Testis (tissue), 3 donors: Measurements from ENCODE around the gene DCXR. TPM values are rescaled to one million over a fixed set of nuclear protein-coding genes. Genes with fewer than 3 reads are reported as not detected.

ENCODE experiments used
- DNase-seq: peaks from one replicate; pipeline ENCODE4 v3.0.0-alpha.2; 2019
- H3K27ac ChIP-seq, 2 donors: fragments of 200-600 bp; sonication (generic); one replicate each; pipeline ENCODE4 v1.5.1; 2019
- H3K27me3 ChIP-seq: fragments of 200-600 bp; sonication (generic); one replicate; pipeline ENCODE4 v1.5.1; 2019
- H3K36me3 ChIP-seq: fragments of 200-600 bp; sonication (generic); one replicate; pipeline ENCODE4 v1.5.1; 2017; ENCODE audit warnings: low read depth; ENCODE audit errors: missing control alignments
- H3K4me1 ChIP-seq: fragments of 200-600 bp; sonication (generic); one replicate; pipeline ENCODE4 v1.5.1; 2019
- H3K4me3 ChIP-seq, 2 donors: fragments of 200-600 bp; sonication (generic); one replicate each; pipeline ENCODE4 v1.5.1; 2017 to 2019
- H3K9me3 ChIP-seq: fragments of 200-600 bp; sonication (generic); one replicate; pipeline ENCODE4 v1.5.1; 2017
- CTCF ChIP-seq, 3 experiments: fragments of 450-650 bp in 2 of 3; fragments of 200-600 bp in 1 of 3; sonication (generic) in 1 of 3; IDR thresholded peaks; one replicate each; pipeline ENCODE4 v1.5.1; 2016 to 2019; ENCODE audit warnings: antibody characterized with exemption in 3 of 3, mild to moderate bottlenecking in 2 of 3, moderate library complexity in 1 of 3
- POLR2A ChIP-seq: fragments of 450-650 bp; IDR thresholded peaks from one replicate; pipeline ENCODE4 v1.6.1; 2017; ENCODE audit warnings: antibody characterized with exemption, mild to moderate bottlenecking, moderate library complexity
- WGBS, 2 donors: methylation state at CpG; one replicate each; pipeline ENCODE4 v1.1.5; 2018; 5-methylcytosine and 5-hydroxymethylcytosine counted together
- intact Hi-C: fragments of 100-400 bp; cut with DNase I; formaldehyde crosslinking; loops from one replicate; pipeline ENCODE4 v1.15.1; 2023; ENCODE audit warnings: low total_unique reads
- polyA plus RNA-seq: library from polyadenylated mRNA; stranded (reverse); fragments of 350-450 nt; fragmentation: Illumina TruSeq; extraction: RNeasy Lipid Tissue Mini Kit (QIAGEN cat#74804); gene quantifications from one replicate; pipeline ENCODE4 v1.2.3, GENCODE V29; 2014; ENCODE audit warnings: low read depth, low replicate concordance; ENCODE audit not compliant: insufficient read depth
- total RNA-seq, 2 donors: library from RNA; depleted of rRNA; stranded (reverse); fragments of >200 nt; gene quantifications; one replicate each; pipeline ENCODE4 v1.2.3, GENCODE V29; 2016

The DCXR gene
- total and polyA plus RNA-seq, 3 donors from 2014 or later, result 109 to 188 (median 134) TPM

DNA sequence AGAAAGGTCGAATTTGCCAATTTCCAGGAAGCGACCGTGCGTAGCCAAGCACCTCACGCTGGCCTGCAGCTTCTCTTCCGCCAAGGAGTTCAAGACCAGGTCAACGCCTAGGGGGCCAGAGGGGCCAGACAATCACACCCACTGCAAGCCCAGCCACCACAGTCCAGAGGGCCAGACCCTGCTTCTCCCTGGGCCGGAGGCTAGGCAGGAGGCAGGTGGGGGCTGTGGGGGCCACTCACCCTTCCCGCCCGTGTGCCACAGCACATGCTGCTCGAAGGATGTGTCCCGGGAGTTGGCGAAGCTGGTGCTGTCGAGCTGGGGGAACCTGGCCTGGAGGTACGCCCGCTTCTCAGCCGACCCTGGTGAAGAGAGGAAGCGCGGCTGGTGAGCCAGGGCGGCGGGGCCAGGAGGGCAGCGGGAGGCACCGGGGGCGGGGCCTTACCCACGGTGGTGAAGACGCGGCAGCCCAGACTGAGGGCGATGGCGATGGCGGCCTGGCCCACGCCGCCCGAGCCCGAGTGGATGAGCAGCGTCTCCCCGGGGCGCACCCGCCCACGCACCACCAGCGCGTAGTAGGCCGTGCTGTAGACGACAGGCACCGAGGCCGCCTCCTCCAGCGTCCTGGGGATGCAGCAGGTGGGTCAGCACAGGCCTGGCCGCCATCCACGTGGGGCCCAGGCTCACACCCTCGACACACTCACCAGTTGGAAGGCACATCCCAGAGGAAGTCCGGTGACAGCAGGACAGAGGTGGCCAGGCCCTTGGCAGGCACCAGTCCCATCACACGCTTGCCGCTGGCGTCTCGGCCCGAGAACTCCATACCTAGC, 46.2 kb upstream of the DCXR start:
- Histone ChIP-seq H3K4me1 (no peaks in the 10 kb centered on the region), H3K27me3 (no peaks in the 10 kb centered on the region), H3K4me3 (no peak overlapping the region), H3K9me3 (no peaks in the 10 kb centered on the region), H3K27ac (no peak overlapping the region), H3K36me3 (no peaks in the 10 kb centered on the region)
- WGBS, 2 donors, result 88 to 93% methylated on average over 26 to 37 of the region's 55 CpGs
- DNase-seq, result no peak
- no peak for TF ChIP-seq CTCF (IDR thresholded peaks at IDR 0.05)
- no peak for TF ChIP-seq POLR2A
- intact Hi-C loops, result no loop called here

GRCh38 chr17:82083009-82083408, 45.5 kb upstream of the DCXR start:
- intact Hi-C loops, result no loop called here
- WGBS, 2 donors, result 92 to 100% methylated on average over 1 to 24 of the region's 24 CpGs
- Histone ChIP-seq H3K27ac (no peak overlapping the region), H3K27me3 (no peaks in the 10 kb centered on the region), H3K9me3 (no peaks in the 10 kb centered on the region), H3K4me1 (peaks cover 4% of the 10 kb centered on the region), H3K36me3 (no peaks in the 10 kb centered on the region), H3K4me3 (no peak overlapping the region)
- TF ChIP-seq CTCF (IDR thresholded peaks at IDR 0.05), result no peak
- TF ChIP-seq POLR2A, result no peak
- DNase-seq, result no peak

- no peaks in the 10 kb centered on the region for H3K36me3 ChIP-seq
- 92% methylated on average over 19 of the region's 19 CpGs; no CpG with 5 or more reads in 1 of the 2 donors for WGBS, 2 donors
- intact Hi-C loops, result no loop called here
- no peak overlapping the region for H3K27ac ChIP-seq
- DNase-seq, result no peak
- TF ChIP-seq CTCF (IDR thresholded peaks at IDR 0.05) (no peak), POLR2A (no peak)
- H3K4me1 ChIP-seq, result peaks cover 10% of the 10 kb centered on the region
- no peak overlapping the region for H3K4me3 ChIP-seq
- no peaks in the 10 kb centered on the region for H3K27me3 ChIP-seq
- H3K9me3 ChIP-seq, result no peaks in the 10 kb centered on the region
These were observed 45.0 kb upstream of the DCXR start for GRCh38 chr17:82082456-82082855.

DNA sequence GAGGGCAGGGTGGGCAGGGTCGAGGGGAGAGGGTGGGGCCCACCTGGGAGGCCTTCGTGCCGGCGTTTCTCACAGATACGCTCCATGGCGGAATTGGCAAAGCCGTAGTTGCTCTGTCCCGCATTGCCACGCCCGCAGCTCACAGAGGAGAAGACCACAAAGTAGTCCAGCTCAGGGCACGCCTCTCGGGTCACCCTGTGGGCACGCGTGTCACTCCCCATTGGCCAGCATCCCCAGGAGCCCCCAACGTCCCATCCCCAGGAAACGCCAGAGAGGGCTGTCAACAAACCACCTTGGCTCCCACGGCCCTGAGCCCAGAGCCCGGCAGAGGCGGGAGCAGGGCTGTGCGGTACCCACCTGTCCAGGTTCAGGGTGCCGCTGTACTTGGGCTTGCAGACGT, 44.5 kb upstream of the DCXR start:
- Histone ChIP-seq H3K36me3 (no peaks in the 10 kb centered on the region), H3K9me3 (no peaks in the 10 kb centered on the region), H3K27ac (no peak overlapping the region), H3K4me3 (no peak overlapping the region), H3K4me1 (peaks cover 15% of the 10 kb centered on the region), H3K27me3 (no peaks in the 10 kb centered on the region)
- WGBS, 2 donors, result 92% methylated on average over 21 of the region's 22 CpGs; no CpG with 5 or more reads in 1 of the 2 donors
- DNase-seq, result no peak
- intact Hi-C loops, result no loop called here
- no peak for TF ChIP-seq CTCF (IDR thresholded peaks at IDR 0.05)
- no peak for TF ChIP-seq POLR2A

DNA sequence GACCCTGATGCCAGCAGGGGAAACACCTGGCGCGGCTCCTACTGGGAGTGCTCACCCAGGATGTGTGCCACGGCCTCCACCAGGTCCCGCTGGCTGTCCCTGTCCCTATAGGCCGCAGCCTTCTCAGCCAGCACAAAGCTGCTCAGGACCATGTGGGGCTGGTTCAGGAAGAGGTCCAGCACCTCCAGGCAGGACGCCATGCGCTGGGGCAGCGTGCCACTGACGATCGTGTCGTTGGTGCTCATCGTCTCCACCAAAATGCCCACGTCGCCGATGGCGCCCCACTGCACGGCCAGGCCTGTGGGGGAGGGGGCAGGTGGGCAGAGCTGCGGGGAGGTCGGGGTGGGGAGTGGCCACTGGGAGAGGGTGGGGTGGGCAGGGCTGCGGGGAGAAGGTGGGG, 44.0 kb upstream of the DCXR start:
- Histone ChIP-seq H3K27ac (no peak overlapping the region), H3K4me1 (peaks cover 19% of the 10 kb centered on the region), H3K4me3 (no peak overlapping the region), H3K27me3 (no peaks in the 10 kb centered on the region), H3K36me3 (no peaks in the 10 kb centered on the region), H3K9me3 (no peaks in the 10 kb centered on the region)
- intact Hi-C loops, result no loop called here
- no peak for TF ChIP-seq CTCF (IDR thresholded peaks at IDR 0.05)
- TF ChIP-seq POLR2A, result no peak
- WGBS, 2 donors, result 88 to 95% methylated on average over 4 to 18 of the region's 20 CpGs
- no peak for DNase-seq
